ENCODE measurements around the gene RNF148. TPM values are rescaled to one million over a fixed set of nuclear protein-coding genes. Genes with fewer than 3 reads are reported as not detected.

Gene RNF148
- total and polyA plus RNA-seq, 2 of the 8 experiments (the other 6 are each of a cell fraction or from before 2014, with no cell fraction given), result 0.27 to 0.45 TPM

- TF ChIP-seq CTCF (IDR thresholded peaks at IDR 0.05; ENCODE audit: control extremely low read depth in 1 of 3, insufficient read depth in 1 of 3, low read depth in 1 of 3, low read length in 3 of 3) (no peak), CREB1 (IDR thresholded peaks at IDR 0.05) (no peak), SIRT6 (IDR thresholded peaks at IDR 0.05; ENCODE audit: low read length) (no peak), TEAD4 (IDR thresholded peaks at IDR 0.05; ENCODE audit: low read depth, low read length) (no peak), SIX5 (IDR thresholded peaks at IDR 0.05; ENCODE audit: low read depth, low read length) (no peak), TAF1 (IDR thresholded peaks at IDR 0.05; ENCODE audit: low read depth, low read length) (no peak), GABPA (IDR thresholded peaks at IDR 0.05; ENCODE audit: borderline replicate concordance, insufficient read depth, low read length) (no peak), JUN (IDR thresholded peaks at IDR 0.05; ENCODE audit: low read depth, low read length) (no peak), FOSL1 (IDR thresholded peaks at IDR 0.05; ENCODE audit: insufficient read depth, low read depth, low read length) (no peak), SIN3A (conservative IDR thresholded peaks at IDR 0.05 in 1 of 2, IDR thresholded peaks at IDR 0.05 in 1 of 2; ENCODE audit: low read depth in 1 of 2, low read length in 2 of 2) (no peak)
Observed at GRCh38 chr7:122684504-122684903, 18.2 kb downstream of the RNF148 start (continued).

All from H1 (cell line).